Measurements from ENCODE around the gene ELANE.
"Not testable (repeated sequence)": the region's sequence is repeated elsewhere in the genome, so short reads cannot be mapped to it uniquely, and the experiment has no call there.

Gene ELANE

DNA sequence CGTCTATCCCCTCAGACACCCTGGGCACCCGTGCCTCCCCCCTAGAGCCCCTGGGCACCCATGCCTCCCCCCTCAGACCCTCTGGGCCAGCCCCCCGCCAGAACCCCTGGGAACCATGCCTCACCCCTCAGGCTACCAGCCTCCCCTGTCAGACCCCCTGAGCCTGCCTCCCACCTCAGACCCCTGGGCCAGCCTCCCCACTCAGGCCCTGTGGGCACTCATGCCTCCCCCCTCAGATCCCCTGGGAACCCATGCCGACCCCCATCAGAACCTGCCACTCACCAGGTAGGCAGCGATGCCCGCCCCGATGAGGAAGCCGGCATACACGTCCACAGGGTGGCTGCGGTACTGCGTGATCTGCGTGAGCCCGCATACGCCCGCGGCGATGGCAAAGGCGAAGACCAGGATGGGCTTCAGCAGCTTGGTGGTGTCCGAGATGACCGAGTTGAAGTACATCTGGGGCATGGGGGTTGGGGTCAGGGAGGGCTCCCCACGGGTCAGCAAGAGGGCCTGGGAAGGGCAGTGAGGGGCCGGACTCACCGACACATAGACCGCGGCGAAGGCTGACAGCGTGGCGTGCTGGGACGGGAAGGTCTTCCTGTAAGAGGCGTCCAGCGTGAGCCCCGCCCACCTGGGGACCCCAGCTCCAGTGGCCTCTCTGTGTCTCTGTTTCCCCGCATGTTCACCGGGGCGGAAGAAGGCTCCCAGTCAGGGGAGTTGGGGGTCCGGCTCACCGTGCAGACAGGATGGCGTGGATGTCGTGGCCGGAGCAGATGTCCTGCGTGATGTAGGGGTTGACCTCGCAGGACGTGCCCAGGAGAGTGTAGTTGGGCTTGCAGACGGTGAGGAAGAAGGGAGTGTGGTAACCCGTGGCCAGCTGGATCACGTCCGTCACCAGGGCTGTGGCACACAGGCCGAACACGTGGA is 37.7 kb upstream of the ELANE start:
- DNase-seq: no peak

DNA sequence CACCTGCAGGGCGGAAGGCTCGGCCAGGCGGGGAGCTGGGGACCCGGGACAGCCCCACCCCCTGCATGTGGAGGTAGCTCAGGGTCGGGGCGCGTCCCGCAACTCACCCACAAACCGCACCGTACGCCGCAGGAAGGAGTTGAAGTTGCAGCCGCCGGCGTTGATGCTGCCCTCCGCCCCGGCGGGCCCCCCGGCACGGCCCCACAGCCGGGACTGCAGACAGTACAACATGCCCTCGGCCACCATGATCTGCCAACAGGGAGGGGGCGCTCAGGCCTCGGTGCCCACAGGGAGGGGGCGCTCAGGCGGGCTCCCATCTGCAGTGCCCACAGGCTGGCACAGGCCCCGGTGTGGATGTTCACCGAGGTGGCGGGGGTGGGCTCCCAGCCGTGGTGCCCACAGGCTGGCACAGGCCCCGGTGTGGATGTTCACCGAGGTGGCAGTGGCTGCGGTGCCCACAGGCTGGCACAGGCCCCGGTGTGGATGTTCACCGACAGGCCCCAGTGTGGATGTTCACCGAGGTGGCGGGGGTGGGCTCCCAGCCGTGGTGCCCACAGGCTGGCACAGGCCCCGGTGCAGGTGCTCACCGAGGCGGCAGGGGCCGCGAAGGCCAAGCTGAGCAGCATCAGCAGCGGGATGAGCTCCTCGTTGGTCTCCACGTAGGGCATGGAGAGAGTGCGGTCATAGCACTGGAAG is 36.9 kb upstream of the ELANE start:
- DNase-seq: no peak

DNA sequence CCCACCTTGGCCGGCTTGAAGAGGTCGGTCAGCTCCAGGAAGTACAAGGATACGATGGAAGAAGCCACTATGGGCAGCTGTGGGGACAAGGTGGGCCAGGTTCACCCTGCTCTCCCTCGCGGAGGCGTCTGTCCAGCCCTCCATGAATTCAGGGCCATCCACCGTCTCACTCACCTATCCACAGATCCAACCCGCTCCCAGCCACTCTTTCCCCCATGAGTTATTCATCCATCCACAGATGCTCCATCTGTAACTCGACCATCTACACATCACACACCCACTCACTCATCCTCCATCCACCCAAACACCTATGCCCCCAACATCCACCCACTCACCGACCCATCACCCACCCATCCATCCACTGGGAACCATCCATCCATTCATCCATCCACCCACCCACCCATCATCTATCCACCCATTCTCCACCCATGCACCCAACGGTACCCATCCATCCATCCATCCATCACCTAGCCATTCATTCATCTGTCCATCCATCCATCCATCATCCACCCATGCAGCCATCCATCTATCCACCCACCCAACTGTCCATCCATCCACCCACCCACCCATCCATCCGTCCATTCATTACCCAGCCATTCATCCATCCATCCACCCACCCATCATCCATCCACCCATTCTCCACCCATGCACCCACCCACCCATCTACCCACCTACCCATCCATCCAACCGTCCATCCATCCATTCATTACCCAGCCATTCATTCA is 36.2 kb upstream of the ELANE start:
- DNase-seq: no peak

DNA sequence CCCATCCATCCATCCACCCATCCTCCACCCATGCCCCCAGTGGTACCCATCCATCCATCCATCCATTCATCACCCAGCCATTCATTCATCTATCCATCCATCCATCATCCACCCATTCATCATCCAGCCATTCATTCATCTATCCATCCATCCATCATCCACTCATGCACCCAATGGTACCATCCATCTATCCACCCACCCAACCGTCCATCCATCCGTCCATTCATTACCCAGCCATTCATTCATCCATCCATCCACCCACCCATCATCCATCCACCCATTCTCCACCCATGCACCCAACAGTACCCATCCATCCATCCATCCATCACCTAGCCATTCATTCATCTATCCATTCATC is 35.6 kb upstream of the ELANE start:
- no peak for DNase-seq

DNA sequence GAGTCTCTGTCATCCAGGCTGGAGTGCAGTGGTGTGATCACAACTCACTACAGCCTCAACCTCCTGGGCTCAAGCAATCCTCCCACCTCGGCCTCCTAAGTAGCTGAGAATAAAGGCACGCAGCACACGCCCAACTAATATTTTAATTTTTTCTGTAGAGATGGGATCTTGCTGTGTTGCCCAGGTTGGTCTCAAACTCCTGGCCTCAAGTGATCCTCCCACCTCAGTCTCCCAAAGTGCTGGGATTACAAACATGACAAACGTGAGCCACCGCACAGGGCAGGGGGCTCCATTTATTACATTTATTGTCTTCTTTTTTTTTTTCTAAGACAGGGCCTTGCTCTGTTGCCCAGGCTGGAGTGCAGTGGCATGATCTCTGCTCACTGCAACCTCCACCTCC is 31.9 kb upstream of the ELANE start:
- DNase-seq: not testable (repeated sequence)

DNA sequence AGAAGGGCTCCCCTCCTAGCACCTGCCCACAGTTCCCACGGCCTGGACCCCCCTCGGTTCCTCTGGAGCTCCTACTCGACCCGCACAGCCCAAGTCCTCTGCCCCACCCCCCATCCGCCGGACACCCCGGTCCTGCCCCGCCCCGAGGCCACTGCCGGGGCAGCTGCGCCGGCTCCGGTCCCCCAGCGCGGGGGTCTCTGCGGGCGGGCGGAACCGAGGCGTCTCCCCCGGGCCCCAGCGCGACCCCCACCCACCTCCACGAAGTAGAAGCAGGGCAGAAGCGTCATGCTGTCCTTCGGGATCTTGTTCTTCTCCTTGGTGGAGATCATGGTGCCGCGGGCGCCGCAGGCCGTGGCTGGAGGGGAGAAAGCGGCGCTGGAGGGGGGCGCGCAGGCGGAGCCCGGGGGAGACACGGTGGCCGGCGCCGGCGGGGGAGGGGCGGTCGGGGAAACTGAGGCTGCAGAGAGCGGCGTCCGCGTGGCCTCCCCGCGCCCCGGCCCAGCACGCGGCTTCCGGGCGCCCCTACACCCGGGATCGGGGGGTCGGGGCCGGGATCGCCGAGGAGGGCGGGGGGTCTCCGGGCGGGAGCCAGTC is 30.8 kb upstream of the ELANE start:
- no peak for DNase-seq

DNA sequence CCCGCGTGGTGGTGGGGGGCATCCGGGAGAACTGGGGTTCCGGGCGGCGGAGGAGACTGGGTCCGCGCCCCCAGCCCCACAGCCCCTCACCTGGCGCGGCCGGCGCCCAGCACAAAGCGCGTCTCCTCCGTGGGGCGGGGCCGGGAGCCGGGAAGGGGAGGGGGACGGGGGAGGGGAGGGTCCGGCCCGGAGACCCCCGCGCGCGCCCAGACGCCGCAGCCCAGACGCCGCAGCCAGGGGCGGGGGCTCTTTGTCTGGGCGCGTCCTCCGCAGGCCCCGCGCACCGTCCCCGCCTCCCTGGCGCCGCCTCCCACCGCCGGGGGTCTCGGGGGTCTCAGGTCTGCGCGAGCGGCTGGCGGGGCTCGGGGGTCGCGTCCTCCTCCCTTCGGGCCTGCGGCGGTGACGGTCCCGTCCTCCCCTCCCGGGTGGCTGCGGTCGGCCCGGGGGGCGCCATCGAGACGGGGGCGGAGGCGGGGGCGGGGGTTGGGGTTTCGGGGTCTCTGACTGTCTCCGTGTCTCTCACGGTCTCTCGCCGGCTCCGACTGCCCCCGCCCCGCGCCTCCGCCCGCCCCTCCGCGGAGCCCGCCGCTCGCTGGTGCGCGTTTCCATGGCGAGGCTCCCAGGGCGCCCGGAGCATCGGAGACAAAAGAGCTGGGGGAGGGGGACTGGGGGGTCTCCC is 30.1 kb upstream of the ELANE start, which contains the start of gene PLPPR3:
Gene PLPPR3 (minus strand): TSS at position 131 of the 679 bp plus-strand sequence. CDS start 396 bp downstream, outside the sequence.
- DNase-seq: no peak

DNA sequence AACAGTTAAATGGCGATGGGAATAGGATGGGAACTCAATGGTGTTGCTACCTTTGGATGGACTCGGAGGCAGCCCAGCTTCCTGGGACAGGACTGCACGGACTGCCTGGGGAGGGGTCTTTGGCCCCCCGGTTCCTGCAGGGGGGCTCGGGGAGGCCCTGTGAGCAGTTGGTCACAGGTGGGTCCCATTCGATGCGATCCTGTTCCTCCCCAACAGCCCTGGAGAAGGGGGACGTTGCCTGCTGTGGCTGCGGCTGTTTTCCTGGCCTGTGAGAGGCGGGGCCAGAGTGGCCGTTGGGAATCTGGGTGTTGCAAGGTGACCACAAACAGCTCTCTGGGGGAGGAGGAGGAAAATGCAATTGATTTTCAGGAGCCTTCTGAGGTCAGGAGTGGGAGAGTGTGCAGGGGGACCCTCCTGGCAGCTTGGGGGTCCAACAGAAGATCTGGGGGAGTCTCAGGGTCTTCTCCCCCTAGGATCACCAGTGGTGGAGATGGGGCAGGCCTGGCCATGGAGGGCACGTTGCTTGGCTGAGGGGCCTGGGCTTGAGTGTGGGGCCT is 28.5 kb upstream of the ELANE start:
- DNase-seq: no peak

DNA sequence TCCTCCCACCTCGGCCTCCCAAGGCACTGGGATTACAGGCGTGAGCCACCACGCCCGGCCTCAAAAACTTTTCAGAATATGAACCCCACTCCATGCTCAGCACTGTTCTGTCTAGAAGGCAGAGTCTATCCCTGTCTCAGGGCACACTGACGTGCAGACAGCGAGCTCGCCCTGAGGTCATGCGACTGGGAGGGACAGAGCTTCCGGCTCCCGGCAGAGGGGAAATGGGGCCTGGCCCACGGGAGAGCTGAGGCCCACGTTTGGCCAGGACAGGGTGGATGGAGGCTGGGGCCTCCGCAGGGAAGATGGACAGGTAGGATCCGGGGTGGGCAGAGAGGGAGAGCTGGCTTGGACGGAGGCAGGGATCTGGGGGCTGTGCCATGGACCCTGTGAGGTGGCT is 27.2 kb upstream of the ELANE start:
- no peak for DNase-seq

DNA sequence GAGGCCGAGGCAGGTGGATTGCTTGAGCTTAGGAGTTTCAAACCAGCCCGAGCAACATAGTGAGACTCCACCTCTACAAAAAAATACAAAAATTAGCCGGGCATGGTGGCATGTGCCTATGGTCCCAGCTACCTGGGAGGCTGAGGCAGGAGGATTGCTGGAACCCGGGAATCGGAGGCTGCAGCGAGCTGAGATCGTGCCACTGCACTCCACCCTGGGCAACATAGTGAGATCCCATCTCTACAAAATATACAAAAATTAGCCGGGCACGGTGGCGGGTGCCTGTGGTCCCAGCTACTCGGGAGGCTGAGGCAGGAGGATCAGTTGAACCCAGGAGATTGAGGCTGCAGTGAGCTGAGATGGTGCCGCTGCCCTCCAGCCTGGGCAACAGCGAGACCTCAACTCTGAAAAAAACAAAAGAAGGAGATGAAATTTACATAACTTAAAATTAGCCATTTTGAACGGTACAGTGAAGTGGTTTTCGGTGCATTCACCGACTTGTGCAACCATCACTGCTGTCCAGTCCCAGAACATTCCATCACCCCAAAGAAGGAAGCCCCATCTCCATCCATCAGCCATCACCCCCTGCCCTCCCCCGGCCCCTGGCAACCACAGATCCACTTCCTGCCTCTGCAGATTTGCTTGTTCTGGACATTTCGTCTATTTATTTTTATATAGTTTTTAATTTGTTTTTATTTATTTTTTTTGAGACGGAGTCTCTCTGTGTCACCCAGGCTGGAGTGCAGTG is 26.0 kb upstream of the ELANE start:
- no peak for DNase-seq

DNA sequence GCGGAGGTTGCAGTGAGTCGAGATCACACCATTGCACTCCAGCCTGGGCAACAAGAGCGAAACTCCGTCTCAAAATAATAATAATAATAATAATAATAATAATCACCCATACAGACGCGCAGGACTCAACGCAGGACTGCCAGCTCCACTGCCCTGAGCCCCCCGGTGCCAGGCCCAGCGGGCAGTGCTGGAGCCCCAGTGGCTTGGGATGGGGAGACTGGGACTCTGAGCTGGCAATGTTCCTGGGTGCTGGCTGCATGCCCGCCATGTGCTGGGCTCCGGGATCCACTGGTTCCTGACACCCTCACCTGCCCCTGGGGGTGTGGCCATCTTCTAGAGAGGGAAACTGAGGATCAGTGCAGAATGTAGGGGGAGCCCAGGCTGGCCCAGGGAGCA is 24.8 kb upstream of the ELANE start:
- DNase-seq: no peak

DNA sequence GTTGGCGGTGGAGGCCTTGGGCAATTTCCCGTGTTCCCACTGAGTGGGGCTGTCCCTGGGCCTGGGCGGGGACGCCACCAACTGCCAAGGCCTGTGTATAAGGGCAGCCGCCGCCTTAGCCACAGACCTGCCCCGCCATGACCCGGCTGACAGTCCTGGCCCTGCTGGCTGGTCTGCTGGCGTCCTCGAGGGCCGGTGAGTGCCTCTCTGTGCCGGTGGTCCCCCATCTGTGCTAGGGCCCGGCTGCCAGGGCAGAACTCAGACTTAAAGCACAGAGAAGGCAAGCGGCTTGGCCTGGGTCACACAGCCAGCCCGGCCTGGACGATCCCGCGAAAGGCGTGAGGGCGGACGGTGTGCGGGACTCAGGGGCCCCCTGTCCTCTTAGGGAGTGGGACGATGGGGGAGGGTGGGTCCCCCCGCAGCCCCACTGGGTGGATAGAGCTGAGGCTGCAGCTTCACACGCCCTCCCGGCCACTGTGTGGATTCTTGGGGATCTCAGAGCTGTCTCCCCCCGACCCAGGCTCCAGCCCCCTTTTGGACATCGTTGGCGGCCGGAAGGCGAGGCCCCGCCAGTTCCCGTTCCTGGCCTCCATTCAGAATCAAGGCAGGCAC is 24.3 kb upstream of the ELANE start, which contains the start of gene AZU1:
Gene AZU1 (plus strand): TSS at position 128 of the 612 bp plus-strand sequence. CDS start 10 bp downstream, at position 138.
- no peak for DNase-seq

DNA sequence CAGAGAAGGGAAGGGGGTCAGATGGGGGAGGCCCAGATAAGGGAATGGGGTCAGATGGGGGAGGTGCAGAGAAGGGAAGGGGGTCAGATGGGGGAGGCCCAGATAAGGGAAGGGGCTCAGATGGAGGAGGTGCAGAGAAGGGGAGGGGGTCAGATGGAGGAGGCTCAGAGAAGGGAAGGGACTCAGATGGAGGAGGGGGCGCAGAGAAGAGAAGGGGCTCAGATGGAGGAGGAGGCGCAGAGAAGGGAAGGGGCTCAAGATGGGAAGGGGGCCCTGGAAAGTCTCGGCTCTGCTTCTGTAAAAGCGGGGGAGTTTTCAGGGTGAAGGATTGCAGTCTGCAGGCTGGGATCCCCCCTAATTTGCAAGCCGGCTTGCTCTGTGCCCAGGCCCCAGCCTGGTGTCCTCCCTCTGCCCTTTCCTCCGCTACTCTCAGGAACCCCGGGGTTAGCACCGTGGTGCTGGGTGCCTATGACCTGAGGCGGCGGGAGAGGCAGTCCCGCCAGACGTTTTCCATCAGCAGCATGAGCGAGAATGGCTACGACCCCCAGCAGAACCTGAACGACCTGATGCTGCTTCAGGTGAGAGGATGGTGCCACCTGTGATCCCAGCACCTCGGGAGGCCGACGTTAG is 22.9 kb upstream of the ELANE start:
- no peak for DNase-seq

DNA sequence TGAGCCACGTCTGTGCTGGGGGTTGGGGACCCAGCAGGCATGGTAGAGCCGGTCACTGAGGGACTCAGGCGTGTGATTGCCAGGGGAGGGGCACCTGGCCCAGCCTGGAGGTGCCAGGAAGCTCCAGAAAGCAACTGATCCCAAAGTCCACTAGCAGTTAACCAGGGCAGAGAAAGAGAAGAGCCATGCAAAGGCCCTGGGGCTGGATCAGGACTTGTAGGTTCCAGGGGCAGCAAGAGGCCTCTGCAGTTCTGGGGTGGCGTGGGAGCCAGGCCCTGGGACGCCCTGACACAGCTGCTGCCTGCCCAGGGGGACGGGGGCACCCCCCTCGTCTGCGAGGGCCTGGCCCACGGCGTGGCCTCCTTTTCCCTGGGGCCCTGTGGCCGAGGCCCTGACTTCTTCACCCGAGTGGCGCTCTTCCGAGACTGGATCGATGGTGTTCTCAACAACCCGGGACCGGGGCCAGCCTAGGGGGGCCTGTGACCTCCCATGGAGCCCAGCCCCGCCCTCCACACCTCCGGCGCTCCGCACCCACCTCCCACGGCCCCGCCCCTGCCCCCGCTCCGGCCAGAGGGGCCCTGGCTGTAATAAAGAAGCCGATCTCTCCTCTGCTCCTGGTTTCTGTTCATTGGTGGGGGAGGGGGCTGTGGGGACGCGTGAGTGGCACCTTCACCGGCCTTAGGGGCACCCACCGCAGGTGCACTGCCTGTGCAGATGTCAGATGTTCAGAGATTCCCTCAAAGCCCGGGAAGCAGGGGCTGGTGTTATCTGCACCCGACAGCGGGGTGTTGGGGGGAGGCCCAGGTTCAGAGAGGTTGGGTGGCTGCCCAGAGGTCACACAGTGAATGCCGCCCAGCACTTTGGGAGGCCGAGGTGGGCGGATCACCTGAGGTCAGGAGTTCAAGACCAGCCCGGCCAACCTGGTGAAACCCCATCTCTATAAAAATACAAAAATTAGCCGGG is 20.4 kb upstream of the ELANE start:
- DNase-seq: no peak

DNA sequence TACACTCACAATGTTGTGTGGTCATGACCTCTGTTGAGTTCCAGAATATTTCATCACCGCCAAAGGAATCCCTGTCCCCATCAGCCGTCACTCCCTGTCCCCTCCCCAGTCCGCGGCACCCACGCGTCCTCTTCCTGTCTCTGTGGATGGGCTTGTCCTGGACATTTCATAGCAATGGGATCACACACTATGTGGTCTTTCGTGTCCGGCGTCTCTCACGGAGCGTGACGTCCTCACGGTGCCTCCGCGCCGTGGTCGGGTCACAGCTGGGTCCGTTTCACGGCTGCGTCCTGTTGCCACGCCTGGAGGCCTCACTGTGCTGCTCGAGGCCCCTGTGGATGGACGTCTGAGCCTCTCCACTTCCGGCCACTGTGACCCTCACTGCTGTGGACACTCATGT is 17.9 kb upstream of the ELANE start:
- DNase-seq: no peak

DNA sequence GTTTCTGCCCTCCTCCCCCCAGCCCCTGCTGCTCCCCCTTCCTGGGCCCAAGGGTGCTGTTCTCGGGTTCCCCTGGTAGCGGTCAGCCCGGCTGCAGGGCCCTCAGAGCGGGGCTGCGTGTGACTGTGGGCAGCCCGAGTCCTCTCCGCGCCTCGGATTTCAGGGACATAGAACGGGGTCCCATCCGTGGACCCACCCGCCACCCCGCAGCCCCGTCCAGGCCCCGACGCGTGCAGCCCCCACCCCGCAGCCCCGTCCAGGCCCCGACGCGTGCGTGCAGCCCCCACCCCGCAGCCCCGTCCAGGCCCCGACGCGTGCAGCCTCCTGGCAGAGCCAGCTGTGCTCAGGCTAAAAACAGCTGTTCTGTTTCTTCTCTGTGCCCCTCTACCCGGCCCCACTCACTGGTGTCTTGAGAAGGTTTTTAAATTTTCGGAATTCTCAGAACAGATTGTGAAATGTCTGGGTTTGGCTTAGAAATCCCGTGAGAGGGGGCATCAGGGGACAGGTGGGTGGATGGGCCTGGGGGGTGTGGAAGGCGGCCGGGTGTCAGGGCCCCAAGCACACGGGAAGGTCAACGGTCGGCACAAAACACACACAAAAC is 16.8 kb upstream of the ELANE start:
- no peak for DNase-seq

DNA sequence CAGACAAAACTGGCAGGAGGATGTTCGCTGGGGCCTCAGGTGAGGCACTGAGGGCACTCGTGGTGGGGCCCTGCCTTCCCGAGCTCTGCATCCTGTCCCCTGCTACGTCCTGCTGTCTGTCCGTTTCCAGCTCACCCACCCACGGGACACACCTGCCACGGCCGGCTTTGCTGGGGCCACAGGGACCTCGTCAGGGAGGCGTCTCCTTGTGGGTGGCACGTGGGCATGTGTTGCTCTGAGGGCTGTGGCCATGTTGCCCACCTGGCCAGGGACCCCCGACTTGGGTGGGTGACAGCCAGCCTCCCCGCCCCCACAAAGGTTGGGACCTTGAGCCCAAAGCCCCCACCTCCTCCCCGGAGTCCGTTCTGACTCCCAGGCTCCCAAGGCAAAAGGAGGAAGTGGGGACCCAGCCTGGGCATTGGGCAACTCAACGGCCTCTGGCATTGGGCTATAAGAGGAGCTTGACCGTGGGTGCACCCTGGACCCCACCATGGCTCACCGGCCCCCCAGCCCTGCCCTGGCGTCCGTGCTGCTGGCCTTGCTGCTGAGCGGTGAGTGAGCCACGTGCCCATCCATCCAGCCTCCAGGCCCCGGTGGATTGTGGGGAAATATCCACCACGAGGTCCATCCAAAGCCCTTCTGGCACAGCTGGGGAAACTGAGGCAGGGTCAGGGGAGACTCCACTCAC is 11.4 kb upstream of the ELANE start, which contains the start of gene PRTN3:
Gene PRTN3 (plus strand): TSS at position 481 of the 688 bp plus-strand sequence. CDS start 10 bp downstream, at position 491.
- DNase-seq: no peak

DNA sequence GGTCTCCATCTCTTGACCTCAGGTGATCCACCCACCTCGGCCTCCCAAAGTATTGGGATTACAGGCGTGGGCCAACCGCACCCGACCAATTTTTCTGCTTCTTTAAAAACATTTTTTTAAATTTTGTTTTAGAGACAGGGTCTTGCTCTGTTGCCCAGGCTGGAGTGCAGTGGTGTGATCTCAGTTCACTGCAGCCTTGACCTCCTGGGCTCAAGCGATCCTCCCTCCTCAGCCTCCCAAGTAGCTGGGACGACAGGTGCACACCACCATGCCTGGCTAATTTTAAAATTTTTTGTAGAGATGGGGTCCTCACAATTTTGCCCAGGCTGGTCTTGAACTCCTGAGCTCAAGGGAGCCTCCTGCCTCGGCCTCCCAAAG is 9.3 kb upstream of the ELANE start:
- not testable (repeated sequence) for DNase-seq
